Panc1 (cell line): Measurements from ENCODE around the gene PRSS50.

Experiments used
- POLR2AphosphoS5 ChIP-seq: IDR thresholded peaks from 2 replicates; pipeline ENCODE4 v1.6.1; 2012; ENCODE audit warnings: mild to moderate bottlenecking, low read depth, low read length, moderate library complexity
- SIN3A ChIP-seq: IDR thresholded peaks from 2 replicates; pipeline ENCODE4 v1.6.1; 2012; ENCODE audit warnings: low read depth, mild to moderate bottlenecking, low read length, moderate library complexity, borderline replicate concordance; ENCODE audit not compliant: insufficient read depth
- TCF7L2 ChIP-seq: IDR thresholded peaks from 2 replicates; pipeline ENCODE4 v1.6.1; 2011; ENCODE audit warnings: mild to moderate bottlenecking, low read depth, low read length, inconsistent platforms
- TF ChIP-seq, protein P1 (sequence below): fragments of 450-650 bp; IDR thresholded peaks from 2 replicates; pipeline ENCODE4 v1.5.1; 2017; ENCODE audit warnings: mild to moderate bottlenecking

DNA sequence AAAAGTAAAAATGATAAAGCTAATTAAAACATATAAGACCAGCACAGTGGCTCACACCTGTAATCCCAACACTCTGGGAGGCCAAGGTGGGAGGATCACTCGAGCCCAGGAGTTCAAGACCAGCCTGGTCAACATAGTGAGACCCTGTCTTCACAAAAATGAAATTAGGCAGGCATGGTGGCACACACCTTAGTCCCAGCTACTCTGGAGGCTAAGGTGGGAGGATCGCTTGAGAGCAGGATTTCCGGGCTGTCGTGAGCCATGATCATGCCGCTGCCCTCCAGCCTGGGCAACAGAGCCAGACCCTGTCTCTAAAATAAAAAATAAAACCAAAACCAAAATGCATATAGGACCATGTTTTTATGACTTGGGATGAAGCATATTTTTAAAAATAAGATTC is 4.8 kb upstream of the PRSS50 start:
- TF ChIP-seq, protein P1, sequence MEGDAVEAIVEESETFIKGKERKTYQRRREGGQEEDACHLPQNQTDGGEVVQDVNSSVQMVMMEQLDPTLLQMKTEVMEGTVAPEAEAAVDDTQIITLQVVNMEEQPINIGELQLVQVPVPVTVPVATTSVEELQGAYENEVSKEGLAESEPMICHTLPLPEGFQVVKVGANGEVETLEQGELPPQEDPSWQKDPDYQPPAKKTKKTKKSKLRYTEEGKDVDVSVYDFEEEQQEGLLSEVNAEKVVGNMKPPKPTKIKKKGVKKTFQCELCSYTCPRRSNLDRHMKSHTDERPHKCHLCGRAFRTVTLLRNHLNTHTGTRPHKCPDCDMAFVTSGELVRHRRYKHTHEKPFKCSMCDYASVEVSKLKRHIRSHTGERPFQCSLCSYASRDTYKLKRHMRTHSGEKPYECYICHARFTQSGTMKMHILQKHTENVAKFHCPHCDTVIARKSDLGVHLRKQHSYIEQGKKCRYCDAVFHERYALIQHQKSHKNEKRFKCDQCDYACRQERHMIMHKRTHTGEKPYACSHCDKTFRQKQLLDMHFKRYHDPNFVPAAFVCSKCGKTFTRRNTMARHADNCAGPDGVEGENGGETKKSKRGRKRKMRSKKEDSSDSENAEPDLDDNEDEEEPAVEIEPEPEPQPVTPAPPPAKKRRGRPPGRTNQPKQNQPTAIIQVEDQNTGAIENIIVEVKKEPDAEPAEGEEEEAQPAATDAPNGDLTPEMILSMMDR = no peak
- TF ChIP-seq POLR2AphosphoS5 = no peak
- TF ChIP-seq SIN3A = no peak
- TF ChIP-seq TCF7L2 = no peak
